WTC11 (cell line): ENCODE measurements around the gene FOXC2. TPM values are rescaled to one million over a fixed set of nuclear protein-coding genes. Genes with fewer than 3 reads are reported as not detected.

Source experiments
- ATAC-seq: fragments of 200-7000 bp; cut with Tn5 transposase; 2 replicates; pipeline ENCODE4 v1.10.0; 2021; ENCODE audit warnings: mild to moderate bottlenecking, moderate library complexity
- CTCF ChIA-PET: fragments of 300-600 bp; sonication (Branson Sonifier 250); formaldehyde crosslinking; loops from one replicate; lab custom pipeline; 2021; ENCODE audit warnings: antibody characterized with exemption; lab: Charles Lee
- POLR2A ChIA-PET: fragments of 350-600 bp; sonication (Branson Sonifier 250); formaldehyde crosslinking; loops from one replicate; lab custom pipeline; 2021; ENCODE audit warnings: antibody characterized with exemption; lab: Charles Lee
- DNase-seq: peaks from one replicate; pipeline ENCODE4 v3.0.0; 2021; ENCODE audit warnings: low spot score
- H3K27ac Mint-ChIP-seq: 2 replicates; pipeline ENCODE4 v1.8.0; 2021; ENCODE audit warnings: mixed read lengths
- H3K27me3 Mint-ChIP-seq: 2 replicates; pipeline ENCODE4 v1.8.0; 2021; ENCODE audit warnings: low read depth, mild to moderate bottlenecking, moderate library complexity, mixed read lengths
- H3K36me3 Mint-ChIP-seq: 2 replicates; pipeline ENCODE4 v1.8.0; 2021; ENCODE audit warnings: mixed read lengths
- H3K4me1 Mint-ChIP-seq: 2 replicates; pipeline ENCODE4 v1.8.0; 2022; ENCODE audit warnings: mixed read lengths
- H3K4me3 Mint-ChIP-seq: 2 replicates; pipeline ENCODE4 v1.8.0; 2021; ENCODE audit warnings: mild to moderate bottlenecking, moderate library complexity, mixed read lengths
- H3K9me3 Mint-ChIP-seq: 2 replicates; pipeline ENCODE4 v1.8.0; 2021; ENCODE audit warnings: mixed read lengths
- FOXJ3 ChIP-seq: sonication (generic); formaldehyde crosslinking; IDR thresholded peaks from 2 replicates; pipeline ENCODE4 v1.9.0; 2021; ENCODE audit warnings: missing genetic modification reagents, mild to moderate bottlenecking, borderline replicate concordance
- FOXP1 ChIP-seq: sonication (generic); formaldehyde crosslinking; IDR thresholded peaks from 2 replicates; pipeline ENCODE4 v1.8.0; 2022; ENCODE audit warnings: missing genetic modification reagents, mild to moderate bottlenecking, moderate library complexity, borderline replicate concordance
- NFYB ChIP-seq: sonication (generic); formaldehyde crosslinking; conservative IDR thresholded peaks from 2 replicates; pipeline ENCODE4 v1.8.0; 2022; ENCODE audit warnings: low read depth, missing genetic modification reagents
- OVOL2 ChIP-seq: fragments of 250-450 bp; sonication (Bioruptor Pico); IDR thresholded peaks from 2 replicates; pipeline ENCODE4 v1.9.0; 2021; ENCODE audit warnings: mild to moderate bottlenecking, borderline replicate concordance
- RORB ChIP-seq: fragments of 250-450 bp; sonication (Bioruptor Pico); IDR thresholded peaks from 2 replicates; pipeline ENCODE4 v1.9.0; 2021; ENCODE audit warnings: mild to moderate bottlenecking
- SMAD4 ChIP-seq: sonication (generic); formaldehyde crosslinking; IDR thresholded peaks from 2 replicates; pipeline ENCODE4 v1.8.0; 2022; ENCODE audit warnings: mild to moderate bottlenecking, missing genetic modification reagents
- SP1 ChIP-seq: sonication (generic); formaldehyde crosslinking; conservative IDR thresholded peaks from 2 replicates; pipeline ENCODE4 v1.8.1; 2022; ENCODE audit warnings: missing genetic modification reagents
- TCF7 ChIP-seq: sonication (generic); formaldehyde crosslinking; IDR thresholded peaks from 2 replicates; pipeline ENCODE4 v1.8.0; 2022; ENCODE audit warnings: mild to moderate bottlenecking, low read depth, missing genetic modification reagents, moderate library complexity
- ZBTB21 ChIP-seq: sonication (generic); formaldehyde crosslinking; IDR thresholded peaks from 2 replicates; pipeline ENCODE4 v1.8.1; 2023; ENCODE audit warnings: mild to moderate bottlenecking, missing genetic modification reagents, borderline replicate concordance
- ZNF317 ChIP-seq: sonication (generic); formaldehyde crosslinking; IDR thresholded peaks from 2 replicates; pipeline ENCODE4 v1.8.1; 2023; ENCODE audit warnings: low read depth, mild to moderate bottlenecking, moderate library complexity, missing genetic modification reagents, borderline replicate concordance
- ZNF396 ChIP-seq: fragments of 250-450 bp; sonication (Bioruptor Pico); IDR thresholded peaks from 2 replicates; pipeline ENCODE4 v1.8.0; 2021; ENCODE audit warnings: mild to moderate bottlenecking, moderate library complexity, borderline replicate concordance
- total RNA-seq: library from RNA; stranded (reverse); gene quantifications from 3 replicates; pipeline ENCODE4 v1.2.3, GENCODE V29; 2021
- TF ChIP-seq, protein P1 (sequence below): sonication (generic); formaldehyde crosslinking; IDR thresholded peaks from 2 replicates; pipeline ENCODE4 v1.8.1; 2022; ENCODE audit warnings: missing genetic modification reagents, borderline replicate concordance
- TF ChIP-seq, protein P2 (sequence below): sonication (generic); formaldehyde crosslinking; IDR thresholded peaks from 2 replicates; pipeline ENCODE4 v1.8.1; 2023; ENCODE audit warnings: mild to moderate bottlenecking, missing genetic modification reagents, moderate library complexity
- TF ChIP-seq, protein P3 (sequence below): sonication (generic); formaldehyde crosslinking; IDR thresholded peaks from 2 replicates; pipeline ENCODE4 v1.8.1; 2022; ENCODE audit warnings: mild to moderate bottlenecking, missing genetic modification reagents, moderate library complexity, borderline replicate concordance
- TF ChIP-seq, protein P4 (sequence below): sonication (generic); formaldehyde crosslinking; conservative IDR thresholded peaks from 2 replicates; pipeline ENCODE4 v1.8.1; 2022; ENCODE audit warnings: mild to moderate bottlenecking, missing genetic modification reagents
- TF ChIP-seq, protein P5 (sequence below): sonication (generic); formaldehyde crosslinking; IDR thresholded peaks from 2 replicates; pipeline ENCODE4 v1.8.1; 2023; ENCODE audit warnings: mild to moderate bottlenecking, moderate library complexity, missing genetic modification reagents
- TF ChIP-seq, protein P6 (sequence below): sonication (generic); formaldehyde crosslinking; IDR thresholded peaks from 2 replicates; pipeline ENCODE4 v1.8.1; 2023; ENCODE audit warnings: mild to moderate bottlenecking, missing genetic modification reagents
- TF ChIP-seq, protein P7 (sequence below): fragments of 250-450 bp; sonication (Bioruptor Pico); IDR thresholded peaks from 2 replicates; pipeline ENCODE4 v1.9.0; 2021; ENCODE audit warnings: mild to moderate bottlenecking

The FOXC2 gene
- total RNA-seq, 1 experiment from 2014 or later = 0.28 TPM

DNA sequence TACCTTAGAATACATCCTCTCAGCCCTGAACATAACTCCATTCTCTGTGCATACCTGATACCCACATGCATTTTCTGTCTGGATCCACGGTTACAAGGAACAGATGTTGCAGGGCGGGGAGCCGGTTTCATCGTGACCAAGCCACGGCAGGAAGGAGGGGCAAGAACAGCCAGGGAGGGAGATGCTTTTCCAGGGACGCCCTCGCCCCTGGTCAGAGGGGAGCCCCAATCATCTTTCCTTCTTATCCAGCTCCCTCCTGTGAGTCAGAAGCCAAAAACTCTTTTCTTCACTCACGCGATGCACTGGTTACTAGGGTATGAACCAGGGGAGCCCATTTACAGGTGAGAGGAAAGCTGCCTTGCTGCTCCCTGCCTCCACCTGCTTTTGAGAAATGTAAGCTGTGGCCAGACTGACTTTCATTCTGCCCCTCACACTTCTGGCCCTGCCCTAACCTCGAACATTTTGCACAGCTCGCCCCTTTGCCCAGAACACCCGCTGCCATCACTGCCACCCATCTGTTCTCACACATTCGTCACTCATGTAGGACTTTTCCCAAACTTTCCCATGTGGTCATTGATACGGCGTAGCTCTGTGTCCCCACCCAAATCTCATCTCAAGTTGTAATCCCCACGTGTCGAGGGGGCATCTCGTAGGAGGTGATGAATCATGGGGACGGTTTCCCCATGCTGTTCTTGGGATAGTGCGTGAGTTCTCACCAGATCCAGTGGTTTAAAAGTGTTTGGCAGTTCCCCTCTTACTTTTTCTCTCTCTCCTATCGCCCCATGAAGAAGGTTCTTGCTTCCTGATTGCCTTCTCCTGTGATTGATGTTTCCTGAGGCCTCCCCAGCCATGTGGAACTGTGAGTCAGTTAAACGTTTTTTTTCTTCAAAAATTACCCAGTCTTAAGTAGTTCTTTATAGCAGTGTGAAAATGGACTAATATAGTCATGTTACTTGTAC, 32.3 kb downstream of the FOXC2 start:
- H3K27ac Mint-ChIP-seq = no peak overlapping the region
- H3K4me1 Mint-ChIP-seq = no peaks in the 10 kb centered on the region
- peaks cover 4% of the 10 kb centered on the region for H3K9me3 Mint-ChIP-seq
- peaks cover 3% of the 10 kb centered on the region; the same call in 1 of the 2 replicates for H3K27me3 Mint-ChIP-seq
- H3K36me3 Mint-ChIP-seq = no peaks in the 10 kb centered on the region
- no peak for ATAC-seq
- no peak overlapping the region for H3K4me3 Mint-ChIP-seq
- CTCF ChIA-PET = no interaction called here
- TF ChIP-seq FOXP1 (no peak), NFYB (CRISPR knock-in tag) (no peak), FOXJ3 (CRISPR knock-in tag) (no peak), TCF7 (CRISPR knock-in tag) (no peak), RORB (no peak), SMAD4 (CRISPR knock-in tag) (no peak), ZNF396 (CRISPR knock-in tag) (no peak), OVOL2 (CRISPR knock-in tag) (no peak)
- TF ChIP-seq, protein P1, sequence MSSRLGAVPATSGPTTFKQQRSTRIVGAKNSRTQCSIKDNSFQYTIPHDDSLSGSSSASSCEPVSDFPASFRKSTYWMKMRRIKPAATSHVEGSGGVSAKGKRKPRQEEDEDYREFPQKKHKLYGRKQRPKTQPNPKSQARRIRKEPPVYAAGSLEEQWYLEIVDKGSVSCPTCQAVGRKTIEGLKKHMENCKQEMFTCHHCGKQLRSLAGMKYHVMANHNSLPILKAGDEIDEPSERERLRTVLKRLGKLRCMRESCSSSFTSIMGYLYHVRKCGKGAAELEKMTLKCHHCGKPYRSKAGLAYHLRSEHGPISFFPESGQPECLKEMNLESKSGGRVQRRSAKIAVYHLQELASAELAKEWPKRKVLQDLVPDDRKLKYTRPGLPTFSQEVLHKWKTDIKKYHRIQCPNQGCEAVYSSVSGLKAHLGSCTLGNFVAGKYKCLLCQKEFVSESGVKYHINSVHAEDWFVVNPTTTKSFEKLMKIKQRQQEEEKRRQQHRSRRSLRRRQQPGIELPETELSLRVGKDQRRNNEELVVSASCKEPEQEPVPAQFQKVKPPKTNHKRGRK (CRISPR knock-in tag) = no peak
- TF ChIP-seq, protein P2, sequence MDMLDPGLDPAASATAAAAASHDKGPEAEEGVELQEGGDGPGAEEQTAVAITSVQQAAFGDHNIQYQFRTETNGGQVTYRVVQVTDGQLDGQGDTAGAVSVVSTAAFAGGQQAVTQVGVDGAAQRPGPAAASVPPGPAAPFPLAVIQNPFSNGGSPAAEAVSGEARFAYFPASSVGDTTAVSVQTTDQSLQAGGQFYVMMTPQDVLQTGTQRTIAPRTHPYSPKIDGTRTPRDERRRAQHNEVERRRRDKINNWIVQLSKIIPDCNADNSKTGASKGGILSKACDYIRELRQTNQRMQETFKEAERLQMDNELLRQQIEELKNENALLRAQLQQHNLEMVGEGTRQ = no peak
- TF ChIP-seq, protein P3, sequence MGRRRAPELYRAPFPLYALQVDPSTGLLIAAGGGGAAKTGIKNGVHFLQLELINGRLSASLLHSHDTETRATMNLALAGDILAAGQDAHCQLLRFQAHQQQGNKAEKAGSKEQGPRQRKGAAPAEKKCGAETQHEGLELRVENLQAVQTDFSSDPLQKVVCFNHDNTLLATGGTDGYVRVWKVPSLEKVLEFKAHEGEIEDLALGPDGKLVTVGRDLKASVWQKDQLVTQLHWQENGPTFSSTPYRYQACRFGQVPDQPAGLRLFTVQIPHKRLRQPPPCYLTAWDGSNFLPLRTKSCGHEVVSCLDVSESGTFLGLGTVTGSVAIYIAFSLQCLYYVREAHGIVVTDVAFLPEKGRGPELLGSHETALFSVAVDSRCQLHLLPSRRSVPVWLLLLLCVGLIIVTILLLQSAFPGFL (CRISPR knock-in tag) = no peak
- TF ChIP-seq, protein P4, sequence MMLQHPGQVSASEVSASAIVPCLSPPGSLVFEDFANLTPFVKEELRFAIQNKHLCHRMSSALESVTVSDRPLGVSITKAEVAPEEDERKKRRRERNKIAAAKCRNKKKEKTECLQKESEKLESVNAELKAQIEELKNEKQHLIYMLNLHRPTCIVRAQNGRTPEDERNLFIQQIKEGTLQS (CRISPR knock-in tag) = no peak
- TF ChIP-seq, protein P5, sequence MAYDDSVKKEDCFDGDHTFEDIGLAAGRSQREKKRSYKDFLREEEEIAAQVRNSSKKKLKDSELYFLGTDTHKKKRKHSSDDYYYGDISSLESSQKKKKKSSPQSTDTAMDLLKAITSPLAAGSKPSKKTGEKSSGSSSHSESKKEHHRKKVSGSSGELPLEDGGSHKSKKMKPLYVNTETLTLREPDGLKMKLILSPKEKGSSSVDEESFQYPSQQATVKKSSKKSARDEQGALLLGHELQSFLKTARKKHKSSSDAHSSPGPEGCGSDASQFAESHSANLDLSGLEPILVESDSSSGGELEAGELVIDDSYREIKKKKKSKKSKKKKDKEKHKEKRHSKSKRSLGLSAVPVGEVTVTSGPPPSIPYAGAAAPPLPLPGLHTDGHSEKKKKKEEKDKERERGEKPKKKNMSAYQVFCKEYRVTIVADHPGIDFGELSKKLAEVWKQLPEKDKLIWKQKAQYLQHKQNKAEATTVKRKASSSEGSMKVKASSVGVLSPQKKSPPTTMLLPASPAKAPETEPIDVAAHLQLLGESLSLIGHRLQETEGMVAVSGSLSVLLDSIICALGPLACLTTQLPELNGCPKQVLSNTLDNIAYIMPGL = no peak
- TF ChIP-seq, protein P6, sequence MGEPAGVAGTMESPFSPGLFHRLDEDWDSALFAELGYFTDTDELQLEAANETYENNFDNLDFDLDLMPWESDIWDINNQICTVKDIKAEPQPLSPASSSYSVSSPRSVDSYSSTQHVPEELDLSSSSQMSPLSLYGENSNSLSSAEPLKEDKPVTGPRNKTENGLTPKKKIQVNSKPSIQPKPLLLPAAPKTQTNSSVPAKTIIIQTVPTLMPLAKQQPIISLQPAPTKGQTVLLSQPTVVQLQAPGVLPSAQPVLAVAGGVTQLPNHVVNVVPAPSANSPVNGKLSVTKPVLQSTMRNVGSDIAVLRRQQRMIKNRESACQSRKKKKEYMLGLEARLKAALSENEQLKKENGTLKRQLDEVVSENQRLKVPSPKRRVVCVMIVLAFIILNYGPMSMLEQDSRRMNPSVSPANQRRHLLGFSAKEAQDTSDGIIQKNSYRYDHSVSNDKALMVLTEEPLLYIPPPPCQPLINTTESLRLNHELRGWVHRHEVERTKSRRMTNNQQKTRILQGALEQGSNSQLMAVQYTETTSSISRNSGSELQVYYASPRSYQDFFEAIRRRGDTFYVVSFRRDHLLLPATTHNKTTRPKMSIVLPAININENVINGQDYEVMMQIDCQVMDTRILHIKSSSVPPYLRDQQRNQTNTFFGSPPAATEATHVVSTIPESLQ (CRISPR knock-in tag) = no peak
- POLR2A ChIA-PET = no interaction called here
- DNase-seq = no peak

DNA sequence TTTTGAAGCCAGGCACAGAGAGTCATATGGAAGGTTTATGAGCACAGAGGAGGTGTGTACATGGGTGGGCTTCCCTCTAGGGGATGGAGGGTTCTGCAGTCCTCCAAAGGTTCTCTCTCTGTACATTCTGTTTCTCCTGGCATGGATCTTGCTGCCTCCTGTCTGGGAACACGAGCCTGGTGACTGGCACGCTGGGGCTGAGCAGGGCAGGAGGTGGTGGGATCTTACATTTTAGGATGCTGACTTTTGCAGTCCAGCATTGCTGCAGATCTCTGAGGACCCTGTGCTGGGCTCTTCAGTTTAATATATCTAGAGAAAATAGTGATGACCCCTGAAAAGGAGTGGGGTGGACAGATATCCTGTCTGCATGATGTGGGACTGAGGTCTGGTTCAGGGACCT, 34.7 kb downstream of the FOXC2 start:
- no peak overlapping the region for H3K27ac Mint-ChIP-seq
- no peak for DNase-seq
- peaks cover 8% of the 10 kb centered on the region; the same call in 1 of the 2 replicates for H3K27me3 Mint-ChIP-seq
- ChIA-PET POLR2A (no interaction called here), CTCF (interaction anchor here (0.7 to 1.1 kb wide), 2 partner anchors 146 to 160 kb away, joined by 3 to 4 read pairs; no protein-coding TSS in a partner anchor)
- H3K9me3 Mint-ChIP-seq = peaks cover 14% of the 10 kb centered on the region
- no peak for ATAC-seq
- H3K4me3 Mint-ChIP-seq = no peak overlapping the region
- H3K4me1 Mint-ChIP-seq = no peaks in the 10 kb centered on the region
- H3K36me3 Mint-ChIP-seq = no peaks in the 10 kb centered on the region
- no peak for TF ChIP-seq SP1
- TF ChIP-seq ZBTB21 = no peak
- TF ChIP-seq, protein P6 (CRISPR knock-in tag) = no peak
- TF ChIP-seq, protein P7, sequence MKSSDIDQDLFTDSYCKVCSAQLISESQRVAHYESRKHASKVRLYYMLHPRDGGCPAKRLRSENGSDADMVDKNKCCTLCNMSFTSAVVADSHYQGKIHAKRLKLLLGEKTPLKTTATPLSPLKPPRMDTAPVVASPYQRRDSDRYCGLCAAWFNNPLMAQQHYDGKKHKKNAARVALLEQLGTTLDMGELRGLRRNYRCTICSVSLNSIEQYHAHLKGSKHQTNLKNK (CRISPR knock-in tag) = no peak
- no peak for TF ChIP-seq ZNF317 (CRISPR knock-in tag)
